GM23248 (cell line): ENCODE measurements around the gene LCE2D. TPM values are rescaled to one million over a fixed set of nuclear protein-coding genes. Genes with fewer than 3 reads are reported as not detected.
A peak's percentile ranks its signal among the peaks of the same experiment; 100 is the strongest.

Experiments used
- DNase-seq: peaks from one replicate; pipeline ENCODE4 v3.0.0-alpha.2; 2015
- H2AFZ ChIP-seq: fragments of 200-600 bp; sonication (generic); 2 replicates; pipeline ENCODE4 v1.6.1; 2016; ENCODE audit warnings: antibody characterized with exemption
- H3F3A ChIP-seq: fragments of 200-600 bp; sonication (generic); 2 replicates; pipeline ENCODE4 v1.6.1; 2016; ENCODE audit warnings: mild to moderate bottlenecking, antibody characterized with exemption, mixed run types; ENCODE audit not compliant: insufficient read depth
- H3K27ac ChIP-seq: fragments of 200-600 bp; sonication (generic); 2 replicates; pipeline ENCODE4 v1.5.1; 2016; ENCODE audit warnings: mild to moderate bottlenecking
- H3K27me3 ChIP-seq: fragments of 200-600 bp; sonication (generic); replicated peaks from 2 replicates; pipeline ENCODE4 v1.6.1; 2016; ENCODE audit warnings: mild to moderate bottlenecking; ENCODE audit not compliant: insufficient read depth
- H3K36me3 ChIP-seq: fragments of 200-600 bp; sonication (generic); 2 replicates; pipeline ENCODE4 v1.6.1; 2016; ENCODE audit warnings: low read depth, mild to moderate bottlenecking
- H3K4me1 ChIP-seq: fragments of 200-600 bp; sonication (generic); 2 replicates; pipeline ENCODE4 v1.6.1; 2016; ENCODE audit warnings: mild to moderate bottlenecking; ENCODE audit not compliant: insufficient read depth
- H3K4me2 ChIP-seq: fragments of 200-600 bp; sonication (generic); one replicate; pipeline ENCODE4 v1.6.1; 2016; ENCODE audit warnings: mild to moderate bottlenecking; ENCODE audit not compliant: unreplicated experiment
- H3K4me3 ChIP-seq: fragments of 200-600 bp; sonication (generic); 2 replicates; pipeline ENCODE4 v1.5.1; 2016; ENCODE audit warnings: mild to moderate bottlenecking
- H3K79me2 ChIP-seq: fragments of 200-600 bp; sonication (generic); 2 replicates; pipeline ENCODE4 v1.6.1; 2016; ENCODE audit warnings: mild to moderate bottlenecking; ENCODE audit not compliant: insufficient read depth
- H3K9ac ChIP-seq: fragments of 200-600 bp; sonication (generic); 2 replicates; pipeline ENCODE4 v1.6.1; 2016; ENCODE audit warnings: mild to moderate bottlenecking
- H3K9me2 ChIP-seq: fragments of 200-600 bp; sonication (generic); 2 replicates; pipeline ENCODE4 v1.6.1; 2016; ENCODE audit warnings: mixed run types, mild to moderate bottlenecking, moderate library complexity; ENCODE audit not compliant: insufficient read depth
- H3K9me3 ChIP-seq: fragments of 200-600 bp; sonication (generic); one replicate; pipeline ENCODE4 v1.6.1; 2017; ENCODE audit warnings: low read depth
- H4K20me1 ChIP-seq: fragments of 200-600 bp; sonication (generic); 2 replicates; pipeline ENCODE4 v1.6.0; 2016; ENCODE audit not compliant: insufficient read depth
- EZH2 ChIP-seq: fragments of 200-600 bp; sonication (generic); IDR thresholded peaks from 2 replicates; pipeline ENCODE4 v1.6.1; 2018; ENCODE audit warnings: antibody characterized with exemption, mild to moderate bottlenecking; ENCODE audit not compliant: insufficient read depth, poor library complexity, severe bottlenecking
- EZH2phosphoT487 ChIP-seq: fragments of 200-600 bp; sonication (generic); IDR thresholded peaks from 2 replicates; pipeline ENCODE4 v1.6.1; 2018; ENCODE audit warnings: antibody characterized with exemption, moderate library complexity, mild to moderate bottlenecking, low read depth; ENCODE audit not compliant: insufficient read depth
- WGBS, 2 experiments: methylation state at CpG; one replicate each; pipeline ENCODE4 v1.1.6; 2015 to 2017; ENCODE audit warnings: low lambda C conversion rate in 2 of 2, low coverage in 1 of 2; ENCODE audit errors: missing lambda C conversion rate in 2 of 2; 5-methylcytosine and 5-hydroxymethylcytosine counted together
- in situ Hi-C: fragments of 300-500 bp; cut with MboI; formaldehyde crosslinking; loops from 2 replicates; pipeline ENCODE4 v1.15.0; 2020
- polyA plus RNA-seq: library from polyadenylated mRNA; unstranded; fragments of >200 nt; fragmentation: Nextera tagmentation; extraction: Ambion mirVana; gene quantifications from 2 replicates; pipeline ENCODE4 v1.2.1, GENCODE V29; 2016
- total RNA-seq: library from RNA; depleted of rRNA; stranded (reverse); fragments of >200 nt; shearing (Covaris generic); gene quantifications from 2 replicates; pipeline ENCODE4 v1.2.3, GENCODE V29; 2014

LCE2D gene
- total and polyA plus RNA-seq, 2 experiments from 2014 or later, result not detected

- DNase-seq, result peak; percentile 23
- no peak overlapping the region for H3K4me3 ChIP-seq
- 8 to 10% methylated on average over 27 to 29 of the region's 29 CpGs for WGBS, 2 experiments
- in situ Hi-C loops, result no loop called here
- H3K4me1 ChIP-seq, result peaks cover 5% of the 10 kb centered on the region; the same call in 1 of the 2 replicates
- H2AFZ ChIP-seq, result no peak overlapping the region; the same call in 1 of the 2 replicates
- no peak overlapping the region for H3K9ac ChIP-seq
- no peaks in the 10 kb centered on the region; the same call in 1 of the 2 replicates for H3K27me3 ChIP-seq
- no peaks in the 10 kb centered on the region for H3K79me2 ChIP-seq
- no peaks in the 10 kb centered on the region for H3K9me3 ChIP-seq
- no peaks in the 10 kb centered on the region for H3K9me2 ChIP-seq
- no peaks in the 10 kb centered on the region for H3F3A ChIP-seq
- no peak overlapping the region for H3K4me2 ChIP-seq
- H4K20me1 ChIP-seq, result no peaks in the 10 kb centered on the region
- no peak overlapping the region for H3K27ac ChIP-seq
- TF ChIP-seq EZH2phosphoT487, result no peak
- TF ChIP-seq EZH2, result no peak
- H3K36me3 ChIP-seq, result no peaks in the 10 kb centered on the region
Measured at GRCh38 chr1:152623203-152623844, 39.9 kb upstream of the LCE2D start.

DNA sequence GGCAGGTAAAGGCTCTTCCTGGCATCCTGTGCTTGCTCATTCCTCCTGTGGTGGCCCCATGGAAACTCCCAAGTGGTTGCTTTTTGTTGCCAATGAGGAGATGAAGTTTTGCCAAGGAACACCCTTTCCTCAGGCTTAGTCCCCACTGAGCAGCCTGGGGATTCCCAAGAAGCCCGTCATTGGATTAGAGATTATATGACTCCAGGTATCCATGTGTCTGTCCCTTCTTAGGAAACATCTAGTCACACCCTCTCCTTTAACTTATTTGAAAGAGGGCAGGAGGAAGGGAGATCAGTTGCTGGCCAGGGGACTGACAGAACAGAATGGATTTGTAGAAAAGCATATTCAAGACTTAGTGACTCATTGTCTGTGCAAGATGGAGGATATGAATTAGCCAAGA is 36.4 kb upstream of the LCE2D start:
- Histone ChIP-seq H3K79me2 (no peaks in the 10 kb centered on the region), H3K9me3 (no peaks in the 10 kb centered on the region), H3K36me3 (no peaks in the 10 kb centered on the region), H2AFZ (no peak overlapping the region), H3K27me3 (no peaks in the 10 kb centered on the region; the same call in 1 of the 2 replicates), H3K4me2 (no peak overlapping the region), H3K27ac (no peak overlapping the region), H3K4me1 (peaks cover 5% of the 10 kb centered on the region; the same call in 1 of the 2 replicates), H3K9ac (no peak overlapping the region), H3K4me3 (no peak overlapping the region), H4K20me1 (no peaks in the 10 kb centered on the region), H3F3A (no peaks in the 10 kb centered on the region), H3K9me2 (no peaks in the 10 kb centered on the region)
- 20 to 33% methylated on average over 1 of the region's 1 CpG for WGBS, 2 experiments
- TF ChIP-seq EZH2 (no peak), EZH2phosphoT487 (no peak)
- DNase-seq, result no peak
- in situ Hi-C loops, result no loop called here

GRCh38 chr1:152630596-152630995 is 32.6 kb upstream of the LCE2D start:
- 56 to 59% methylated on average over 3 of the region's 3 CpGs for WGBS, 2 experiments

GRCh38 chr1:152640351-152640750 is 22.8 kb upstream of the LCE2D start:
- H3F3A ChIP-seq, result no peaks in the 10 kb centered on the region
- WGBS, 2 experiments, result 27 to 33% methylated on average over 1 of the region's 1 CpG
- H3K9me2 ChIP-seq, result no peaks in the 10 kb centered on the region
- no peaks in the 10 kb centered on the region for H3K36me3 ChIP-seq
- no peaks in the 10 kb centered on the region for H3K4me1 ChIP-seq
- no peak overlapping the region for H3K9ac ChIP-seq
- no peak overlapping the region for H3K4me3 ChIP-seq
- DNase-seq, result no peak
- H3K9me3 ChIP-seq, result no peaks in the 10 kb centered on the region
- no peak overlapping the region for H3K27ac ChIP-seq
- no peaks in the 10 kb centered on the region for H4K20me1 ChIP-seq
- in situ Hi-C loops, result no loop called here
- H2AFZ ChIP-seq, result no peak overlapping the region
- peaks cover 13% of the 10 kb centered on the region for H3K27me3 ChIP-seq
- no peak overlapping the region for H3K4me2 ChIP-seq
- H3K79me2 ChIP-seq, result no peaks in the 10 kb centered on the region
- TF ChIP-seq EZH2phosphoT487 (no peak), EZH2 (no peak)

More at GRCh38 chr1:152630596-152630995, 32.6 kb upstream of the LCE2D start:
- Histone ChIP-seq H3K27ac (no peak overlapping the region), H3K4me3 (no peak overlapping the region), H2AFZ (no peak overlapping the region), H4K20me1 (no peaks in the 10 kb centered on the region), H3K9ac (no peak overlapping the region), H3K36me3 (no peaks in the 10 kb centered on the region), H3K4me2 (no peak overlapping the region), H3K9me2 (no peaks in the 10 kb centered on the region), H3K4me1 (no peaks in the 10 kb centered on the region), H3K27me3 (peaks cover 6% of the 10 kb centered on the region; the same call in 1 of the 2 replicates), H3F3A (no peaks in the 10 kb centered on the region), H3K79me2 (no peaks in the 10 kb centered on the region), H3K9me3 (no peaks in the 10 kb centered on the region)
- in situ Hi-C loops, result no loop called here
- no peak for TF ChIP-seq EZH2
- TF ChIP-seq EZH2phosphoT487, result no peak
- no peak for DNase-seq
